Breast epithelium (tissue), 3 donors: ENCODE results near the gene HTR4.

Experiments used
- CTCF ChIP-seq, 3 donors: fragments of 450-650 bp; IDR thresholded peaks; one replicate each; pipeline ENCODE4 v1.5.1; 2016 to 2017; ENCODE audit warnings: antibody characterized with exemption in 3 of 3, mild to moderate bottlenecking in 3 of 3, moderate library complexity in 3 of 3
- POLR2A ChIP-seq: fragments of 450-650 bp; IDR thresholded peaks from one replicate; pipeline ENCODE4 v1.6.1; 2016; ENCODE audit warnings: antibody characterized with exemption, mild to moderate bottlenecking, moderate library complexity
- POLR2AphosphoS5 ChIP-seq, 3 donors: sonication (generic); formaldehyde crosslinking; IDR thresholded peaks; one replicate each; pipeline ENCODE4 v1.6.1; 2017; ENCODE audit warnings: antibody characterized with exemption in 3 of 3

DNA sequence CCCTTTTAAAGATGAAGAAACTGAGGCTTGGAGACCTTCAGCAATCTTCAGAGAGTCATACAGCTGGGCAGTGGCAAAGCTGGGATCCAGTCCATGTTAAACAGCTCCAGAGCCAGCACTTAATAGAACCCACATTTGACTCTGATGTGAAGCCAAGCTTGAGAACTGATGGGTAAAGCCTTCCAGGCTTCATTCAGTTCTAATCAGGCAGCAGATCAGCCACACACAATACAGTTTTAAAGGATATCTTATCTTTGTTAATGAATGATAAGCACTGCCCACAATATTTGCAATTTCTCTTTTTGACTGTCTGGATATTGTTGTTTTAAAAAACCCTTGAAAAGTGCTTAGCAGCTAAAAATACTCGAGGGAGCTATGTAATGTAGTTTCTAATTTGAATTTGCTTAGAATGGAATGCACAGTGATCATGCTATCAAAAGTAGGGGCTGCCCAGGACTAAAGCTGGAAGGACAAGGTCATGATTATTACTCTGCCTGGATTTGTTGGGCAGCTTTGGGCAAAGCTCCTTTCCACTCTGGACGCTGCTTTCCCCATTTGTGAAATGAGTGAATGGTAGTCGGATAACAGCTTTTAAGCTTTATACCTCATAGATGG is 31.3 kb upstream of the HTR4 start:
- TF ChIP-seq POLR2A (no peak), CTCF (IDR thresholded peaks at IDR 0.05) (no peak), POLR2AphosphoS5 (IDR thresholded peaks at IDR 0.05) (no peak)
